Suprapubic skin (tissue), 4 donors: ENCODE measurements around the gene GNB3.

Experiments
- EP300 ChIP-seq: sonication (generic); formaldehyde crosslinking; IDR thresholded peaks from one replicate; pipeline ENCODE4 v1.6.1; 2017; ENCODE audit warnings: antibody characterized with exemption
- POLR2AphosphoS5 ChIP-seq, 3 donors: sonication (generic); formaldehyde crosslinking; IDR thresholded peaks; one replicate each; pipeline ENCODE4 v1.6.1; 2017; ENCODE audit warnings: antibody characterized with exemption in 3 of 3
- TF ChIP-seq, protein P1 (sequence below), 2 donors: fragments of 200-600 bp in 1 of 2; fragments of 450-650 bp in 1 of 2; sonication (generic) in 1 of 2; IDR thresholded peaks; one replicate each; pipeline ENCODE4 v1.5.1; 2016 to 2019; ENCODE audit warnings: antibody characterized with exemption in 2 of 2, mild to moderate bottlenecking in 1 of 2, moderate library complexity in 1 of 2

- TF ChIP-seq, protein P1, sequence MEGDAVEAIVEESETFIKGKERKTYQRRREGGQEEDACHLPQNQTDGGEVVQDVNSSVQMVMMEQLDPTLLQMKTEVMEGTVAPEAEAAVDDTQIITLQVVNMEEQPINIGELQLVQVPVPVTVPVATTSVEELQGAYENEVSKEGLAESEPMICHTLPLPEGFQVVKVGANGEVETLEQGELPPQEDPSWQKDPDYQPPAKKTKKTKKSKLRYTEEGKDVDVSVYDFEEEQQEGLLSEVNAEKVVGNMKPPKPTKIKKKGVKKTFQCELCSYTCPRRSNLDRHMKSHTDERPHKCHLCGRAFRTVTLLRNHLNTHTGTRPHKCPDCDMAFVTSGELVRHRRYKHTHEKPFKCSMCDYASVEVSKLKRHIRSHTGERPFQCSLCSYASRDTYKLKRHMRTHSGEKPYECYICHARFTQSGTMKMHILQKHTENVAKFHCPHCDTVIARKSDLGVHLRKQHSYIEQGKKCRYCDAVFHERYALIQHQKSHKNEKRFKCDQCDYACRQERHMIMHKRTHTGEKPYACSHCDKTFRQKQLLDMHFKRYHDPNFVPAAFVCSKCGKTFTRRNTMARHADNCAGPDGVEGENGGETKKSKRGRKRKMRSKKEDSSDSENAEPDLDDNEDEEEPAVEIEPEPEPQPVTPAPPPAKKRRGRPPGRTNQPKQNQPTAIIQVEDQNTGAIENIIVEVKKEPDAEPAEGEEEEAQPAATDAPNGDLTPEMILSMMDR (IDR thresholded peaks at IDR 0.05), result no peak
- TF ChIP-seq EP300, result no peak
- TF ChIP-seq POLR2AphosphoS5 (IDR thresholded peaks at IDR 0.05), result no peak
Observed at GRCh38 chr12:6871052-6871957, 30.6 kb downstream of the GNB3 start.
